ENCODE measurements around the gene MASP2. TPM values are rescaled to one million over a fixed set of nuclear protein-coding genes. Genes with fewer than 3 reads are reported as not detected.
"Not testable (repeated sequence)": the region's sequence is repeated elsewhere in the genome, so short reads cannot be mapped to it uniquely, and the experiment has no call there.

The MASP2 gene
- total RNA-seq, 1 donor from 2014 or later: 0.14 TPM

DNA sequence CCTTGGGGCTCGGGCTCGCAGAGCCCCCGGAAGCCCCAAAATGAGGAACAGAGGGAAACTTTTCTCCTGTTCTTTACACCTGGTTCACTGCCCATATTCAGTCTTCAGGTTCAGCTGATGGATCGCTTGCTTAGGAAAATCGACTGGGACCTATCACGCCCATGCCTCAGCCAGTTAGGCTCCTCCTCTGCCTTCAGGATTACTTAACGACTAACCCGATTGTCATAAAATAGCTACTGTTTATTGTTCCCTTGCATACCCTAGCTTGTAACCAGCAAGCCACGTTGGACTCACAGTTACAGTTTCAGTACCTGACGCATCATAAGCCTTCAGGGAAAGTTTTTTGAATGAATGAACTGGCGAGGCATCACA lies 33.9 kb downstream of the MASP2 start:
- H3K4me1 Mint-ChIP-seq: peaks cover 18% of the 10 kb centered on the region
- H3K9me3 Mint-ChIP-seq: no peaks in the 10 kb centered on the region
- peak overlapping the region; percentile 98 for H3K27ac Mint-ChIP-seq
- H3K36me3 Mint-ChIP-seq (ENCODE audit: low read depth): peaks cover 40% of the 10 kb centered on the region
- peak overlapping the region; percentile 88 for H3K4me3 Mint-ChIP-seq
- H3K27me3 Mint-ChIP-seq: no peaks in the 10 kb centered on the region
- no peak for DNase-seq
- intact Hi-C loops (cut with micrococcal nuclease): loop anchor here (2.0 to 5.0 kb wide), 5 partner anchors 48 to 841 kb away; partner anchors contain the start of genes EXOSC10, MTOR and SRM

DNA sequence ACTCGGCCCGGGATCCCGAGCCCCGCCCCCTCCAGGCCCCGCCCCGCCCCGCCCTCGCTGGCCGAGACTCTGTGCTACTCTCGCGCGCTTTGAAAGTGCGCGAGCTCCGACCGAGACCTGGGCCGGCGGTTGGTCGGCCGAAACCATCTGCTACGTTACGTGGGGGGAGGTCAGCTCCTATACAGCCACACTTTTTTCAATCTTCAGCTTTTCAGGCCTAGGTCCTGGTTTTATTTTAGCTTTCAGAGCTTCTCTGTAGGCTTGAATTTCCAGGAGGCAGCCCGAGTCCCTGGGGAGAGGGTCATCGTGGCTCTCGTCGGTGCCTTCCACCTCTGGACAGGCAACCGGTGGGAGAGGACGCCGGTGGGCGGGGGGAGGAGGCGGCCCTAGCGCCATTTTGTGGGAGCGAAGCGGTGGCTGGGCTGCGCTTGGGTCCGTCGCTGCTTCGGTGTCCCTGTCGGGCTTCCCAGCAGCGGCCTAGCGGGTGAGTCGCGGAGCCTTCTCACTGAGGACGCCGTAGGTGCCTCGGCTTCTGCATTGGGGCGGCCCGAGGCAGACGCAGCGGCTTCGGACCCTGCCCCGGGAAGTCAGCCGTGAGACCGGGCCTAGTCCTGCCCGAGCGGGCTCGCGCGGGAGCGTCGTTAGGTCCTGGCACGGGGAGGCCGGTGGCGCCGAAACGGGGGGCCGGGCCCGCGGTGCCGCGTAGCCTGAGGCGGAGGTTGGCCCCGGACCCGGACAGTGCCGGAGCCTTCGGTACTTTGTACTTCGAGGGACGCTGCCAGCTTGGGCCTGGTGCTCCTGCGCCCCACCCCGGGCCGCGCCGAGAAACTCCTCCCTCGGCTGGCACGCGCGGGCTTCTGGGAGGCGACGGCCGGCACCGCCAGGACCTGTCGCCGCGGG lies 34.5 kb downstream of the MASP2 start, which contains the start of gene TARDBP:
Gene TARDBP (plus strand): TSS at position 395 of the 900 bp plus-strand sequence. CDS start 1,074 bp downstream, outside the sequence.
- Mint-ChIP-seq H3K27ac (peak within 1 kb of the TSS; percentile 98), H3K9me3 (no peaks in the 10 kb centered on the region), H3K4me3 (peak within 1 kb of the TSS; percentile 88), H3K4me1 (peaks cover 18% of the 10 kb centered on the region), H3K27me3 (no peaks in the 10 kb centered on the region), H3K36me3 (ENCODE audit: low read depth) (peaks cover 38% of the 10 kb centered on the region)
- peak; percentile 97 for DNase-seq
- intact Hi-C loops (cut with micrococcal nuclease): loop anchor here (2.0 to 5.0 kb wide), 5 partner anchors 48 to 840 kb away; partner anchors contain the start of genes EXOSC10, MTOR and SRM

DNA sequence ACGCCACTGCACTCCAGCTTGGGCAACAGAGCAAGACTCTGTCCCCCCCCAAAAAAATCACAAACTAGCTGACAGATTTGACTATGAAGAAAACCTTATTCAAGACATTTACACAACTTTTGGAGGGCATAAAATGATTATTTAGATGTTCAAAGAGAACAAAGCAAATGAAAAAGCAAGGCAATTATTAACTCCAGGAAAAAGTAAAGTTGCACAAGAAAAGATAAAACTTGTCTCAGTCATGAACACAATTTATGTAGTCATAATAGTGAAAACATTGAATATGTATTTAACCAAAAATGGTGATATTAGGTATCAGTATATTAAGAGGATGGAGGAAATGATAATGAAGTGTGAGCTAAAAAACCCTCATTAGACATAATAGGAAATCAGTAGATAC lies 46.5 kb downstream of the MASP2 start:
- no peaks in the 10 kb centered on the region for H3K9me3 Mint-ChIP-seq
- no peak overlapping the region for H3K27ac Mint-ChIP-seq
- no peaks in the 10 kb centered on the region for H3K27me3 Mint-ChIP-seq
- DNase-seq: no peak
- no peak overlapping the region for H3K4me3 Mint-ChIP-seq
- intact Hi-C loops (cut with micrococcal nuclease): no loop called here
- no peaks in the 10 kb centered on the region for H3K4me1 Mint-ChIP-seq
- no peaks in the 10 kb centered on the region for H3K36me3 Mint-ChIP-seq (ENCODE audit: low read depth)

DNA sequence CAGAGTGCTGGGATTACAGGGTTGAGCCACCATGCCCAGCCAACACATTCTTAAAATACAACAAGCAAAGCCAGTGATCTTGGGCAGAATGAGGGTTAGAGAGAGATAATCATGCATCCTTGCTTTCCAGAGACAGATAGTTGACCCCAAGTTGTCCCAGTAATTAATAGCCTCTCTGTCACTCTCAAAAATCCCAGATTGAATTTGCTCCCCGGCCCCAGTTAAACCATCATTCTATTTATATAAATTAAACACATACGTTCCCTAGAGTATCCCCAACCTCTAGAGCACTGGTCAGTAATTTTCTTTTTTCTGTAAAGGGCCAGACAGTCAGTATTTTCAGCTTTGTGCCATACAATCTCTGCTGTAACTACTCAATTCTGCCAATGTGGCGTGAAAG lies 50.9 kb downstream of the MASP2 start:
- Mint-ChIP-seq H3K27me3 (peaks cover 2% of the 10 kb centered on the region), H3K9me3 (no peaks in the 10 kb centered on the region), H3K4me3 (no peak overlapping the region)

DNA sequence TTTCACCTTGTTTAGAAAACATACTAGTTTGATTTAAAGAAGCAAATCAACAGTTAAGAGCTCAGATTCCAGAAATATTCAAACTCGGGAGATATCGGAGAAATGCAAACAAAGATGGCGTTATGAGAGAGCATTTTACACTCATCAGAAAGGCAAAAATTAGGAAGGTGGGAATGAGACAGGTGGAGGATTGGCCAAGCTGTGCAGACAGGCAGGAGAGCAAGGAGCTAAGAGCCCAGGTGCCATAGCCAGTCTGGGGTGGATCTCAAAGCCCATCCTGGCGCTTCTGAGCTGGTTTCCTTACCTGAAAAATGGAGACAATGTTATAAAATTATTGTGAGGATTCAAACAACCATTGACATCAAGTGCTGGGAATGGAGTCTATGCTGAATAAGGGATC lies 54.2 kb downstream of the MASP2 start:
- H3K9me3 Mint-ChIP-seq: no peaks in the 10 kb centered on the region
- no peak overlapping the region for H3K27ac Mint-ChIP-seq
- intact Hi-C loops (cut with micrococcal nuclease): no loop called here
- H3K4me1 Mint-ChIP-seq: no peaks in the 10 kb centered on the region
- DNase-seq: no peak
- peaks cover 3% of the 10 kb centered on the region for H3K27me3 Mint-ChIP-seq
- H3K4me3 Mint-ChIP-seq: no peak overlapping the region
- H3K36me3 Mint-ChIP-seq (ENCODE audit: low read depth): no peaks in the 10 kb centered on the region

More for the DNA sequence above, 50.9 kb downstream of the MASP2 start:
- H3K36me3 Mint-ChIP-seq (ENCODE audit: low read depth): no peaks in the 10 kb centered on the region
- no peak for DNase-seq
- no peaks in the 10 kb centered on the region for H3K4me1 Mint-ChIP-seq
- H3K27ac Mint-ChIP-seq: no peak overlapping the region
- intact Hi-C loops (cut with micrococcal nuclease): no loop called here

DNA sequence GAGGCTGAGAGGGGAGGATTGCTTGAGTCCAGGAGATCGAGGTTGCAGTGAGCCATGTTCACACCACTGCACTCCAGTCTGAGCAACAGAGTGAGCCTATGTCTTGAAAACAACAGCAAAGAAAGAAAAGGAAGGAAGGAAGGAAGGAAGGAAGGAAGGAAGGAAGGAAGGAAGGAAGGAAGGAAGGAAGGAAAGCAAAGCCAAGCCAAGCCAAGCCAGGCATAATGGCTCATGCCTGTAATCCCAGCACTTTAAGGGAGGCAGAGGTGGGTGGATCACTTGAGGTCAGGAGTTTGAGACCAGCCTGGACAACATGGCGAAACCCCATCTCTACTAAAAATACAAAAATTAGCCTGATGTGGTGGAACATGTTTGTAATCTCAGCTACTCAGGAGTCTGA lies 55.0 kb downstream of the MASP2 start:
- not testable (repeated sequence) for H3K9me3 Mint-ChIP-seq, H3K27me3 Mint-ChIP-seq, H3K4me1 Mint-ChIP-seq

DNA sequence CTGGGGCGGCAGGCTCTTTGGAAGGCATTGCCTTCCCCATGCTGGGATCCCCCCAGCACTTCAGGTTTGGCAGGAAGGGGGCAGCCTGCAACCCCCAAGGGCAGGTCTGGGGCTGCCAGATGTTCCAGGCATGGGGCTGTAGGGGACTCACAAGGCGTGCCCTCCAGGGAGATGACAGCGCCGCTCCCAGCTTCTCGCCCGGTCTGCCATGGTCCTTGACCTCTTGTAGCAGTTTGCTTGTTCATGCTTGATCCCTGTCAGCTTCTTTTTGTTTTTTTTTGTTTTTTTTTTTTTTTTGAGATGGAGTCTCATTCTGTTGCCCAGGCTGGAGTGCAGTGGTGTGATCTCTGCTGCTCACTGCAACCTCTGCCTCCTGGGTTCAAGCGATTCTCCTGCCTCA lies 56.2 kb downstream of the MASP2 start:
- H3K27me3 Mint-ChIP-seq: peaks cover 7% of the 10 kb centered on the region
- no peak for DNase-seq
- intact Hi-C loops (cut with micrococcal nuclease): no loop called here
- peaks cover 2% of the 10 kb centered on the region for H3K4me1 Mint-ChIP-seq
- H3K36me3 Mint-ChIP-seq (ENCODE audit: low read depth): no peaks in the 10 kb centered on the region
- no peak overlapping the region for H3K27ac Mint-ChIP-seq
- no peaks in the 10 kb centered on the region for H3K9me3 Mint-ChIP-seq
- H3K4me3 Mint-ChIP-seq: no peak overlapping the region

More for the DNA sequence above, 55.0 kb downstream of the MASP2 start:
- DNase-seq; H3K36me3 Mint-ChIP-seq (ENCODE audit: low read depth); H3K4me3 Mint-ChIP-seq; intact Hi-C loops (cut with micrococcal nuclease); H3K27ac Mint-ChIP-seq: not testable (repeated sequence)

DNA sequence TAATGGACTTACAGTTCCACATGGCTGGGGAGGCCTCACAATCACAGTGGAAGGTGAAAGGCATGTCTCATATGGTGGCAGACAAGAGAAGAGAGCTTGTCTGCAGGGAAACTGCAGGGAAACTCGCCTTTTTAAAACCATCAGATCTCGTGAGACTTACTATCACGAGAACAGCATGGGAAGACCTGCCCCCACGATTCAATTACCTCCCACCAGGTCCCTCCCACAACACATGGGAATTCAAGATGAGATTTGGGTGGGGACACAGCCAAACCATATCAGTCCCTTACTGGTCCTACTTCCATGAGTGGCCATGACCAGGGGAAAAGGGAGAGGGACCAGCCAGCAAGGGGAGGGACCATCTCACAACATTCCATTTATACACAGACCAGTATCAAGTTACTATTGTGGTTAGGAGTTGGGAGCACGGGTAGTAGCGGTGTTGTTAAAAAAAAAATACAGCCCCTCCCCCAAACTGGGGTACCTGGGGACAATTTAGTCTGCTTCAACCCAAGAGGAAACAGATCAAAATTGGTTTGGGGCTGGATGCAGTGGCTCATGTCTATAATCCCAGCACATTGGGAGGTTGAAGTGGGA lies 57.0 kb downstream of the MASP2 start:
- intact Hi-C loops (cut with micrococcal nuclease); H3K9me3 Mint-ChIP-seq; H3K4me3 Mint-ChIP-seq; H3K27me3 Mint-ChIP-seq; H3K36me3 Mint-ChIP-seq (ENCODE audit: low read depth); H3K4me1 Mint-ChIP-seq; DNase-seq; H3K27ac Mint-ChIP-seq: not testable (repeated sequence)

DNA sequence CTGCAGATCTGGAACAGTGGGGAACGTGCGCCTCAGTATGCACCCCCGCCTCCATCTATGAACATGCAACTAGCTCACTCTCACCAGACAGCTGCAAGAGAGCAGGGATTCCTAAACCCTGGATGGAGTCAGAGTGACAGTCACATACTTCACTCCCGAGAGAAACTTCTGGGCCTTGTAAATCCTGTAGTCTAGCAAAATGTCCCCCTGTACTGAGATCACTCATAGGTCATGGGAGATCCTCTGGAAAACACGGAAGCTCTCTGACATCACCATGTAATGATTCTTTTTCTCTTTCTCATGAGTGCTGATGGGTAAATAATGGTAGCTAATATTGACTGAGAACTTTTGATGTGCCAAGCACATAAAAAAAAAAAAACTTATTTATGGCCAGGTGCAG lies 57.9 kb downstream of the MASP2 start:
- Mint-ChIP-seq H3K36me3 (ENCODE audit: low read depth) (no peaks in the 10 kb centered on the region), H3K9me3 (no peaks in the 10 kb centered on the region)
- no peak for DNase-seq

DNA sequence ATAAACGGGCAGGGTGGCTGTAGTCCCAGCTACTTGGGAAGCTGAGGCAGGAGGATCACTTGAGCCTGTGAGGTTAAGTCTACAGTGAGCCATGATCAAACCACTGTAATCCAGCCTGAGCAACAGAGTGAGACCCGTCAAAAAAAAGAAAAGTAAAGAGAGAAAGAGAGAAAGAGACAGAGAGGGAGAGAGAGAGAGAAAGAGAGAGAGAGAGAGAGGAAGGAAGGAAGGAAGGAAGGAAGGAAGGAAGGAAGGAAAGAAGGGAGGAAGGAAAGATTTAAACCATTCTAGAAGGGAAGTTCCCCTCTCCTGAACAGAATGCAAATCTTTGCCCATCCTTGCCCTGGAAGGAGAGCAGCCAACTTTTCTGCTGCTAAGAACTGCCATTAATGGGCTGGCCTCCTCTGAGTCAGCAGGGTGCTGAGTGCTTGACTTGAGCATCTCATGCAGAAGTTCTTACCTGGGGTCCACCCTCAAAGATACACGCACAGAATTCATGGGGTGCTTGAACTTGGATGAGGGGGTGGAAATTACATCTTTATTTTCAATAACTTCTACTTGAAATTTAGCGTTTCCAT lies 59.1 kb downstream of the MASP2 start:
- no peak overlapping the region for H3K27ac Mint-ChIP-seq
- H3K9me3 Mint-ChIP-seq: no peaks in the 10 kb centered on the region
- H3K4me1 Mint-ChIP-seq: peaks cover 6% of the 10 kb centered on the region
- no peak for DNase-seq
- no peaks in the 10 kb centered on the region for H3K36me3 Mint-ChIP-seq (ENCODE audit: low read depth)
- intact Hi-C loops (cut with micrococcal nuclease): no loop called here
- H3K27me3 Mint-ChIP-seq: peaks cover 9% of the 10 kb centered on the region
- no peak overlapping the region for H3K4me3 Mint-ChIP-seq

More for the DNA sequence above, 57.9 kb downstream of the MASP2 start:
- no peak overlapping the region for H3K27ac Mint-ChIP-seq
- H3K4me1 Mint-ChIP-seq: peaks cover 6% of the 10 kb centered on the region
- H3K4me3 Mint-ChIP-seq: no peak overlapping the region
- intact Hi-C loops (cut with micrococcal nuclease): no loop called here
- peaks cover 7% of the 10 kb centered on the region for H3K27me3 Mint-ChIP-seq

DNA sequence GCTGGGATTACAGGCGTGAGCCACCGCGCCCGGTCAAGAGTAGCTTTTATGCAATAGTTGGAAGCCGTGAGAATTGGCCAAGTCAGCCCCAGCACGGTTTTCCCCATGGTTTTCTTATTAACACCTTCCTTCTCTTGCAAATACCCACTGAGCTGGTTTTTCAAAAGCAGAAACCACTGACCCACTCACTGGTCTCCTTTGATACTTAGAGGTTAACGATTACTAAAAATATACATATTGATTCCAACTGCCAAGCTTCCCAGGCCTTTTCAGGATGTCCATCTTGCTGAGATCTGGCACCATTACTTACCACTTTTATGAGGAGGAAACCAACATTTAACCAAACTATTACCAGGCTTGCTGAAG lies 60.5 kb downstream of the MASP2 start:
- no peak for DNase-seq
- Mint-ChIP-seq H3K4me3 (no peak overlapping the region), H3K36me3 (ENCODE audit: low read depth) (no peaks in the 10 kb centered on the region), H3K9me3 (no peaks in the 10 kb centered on the region), H3K4me1 (peaks cover 6% of the 10 kb centered on the region), H3K27me3 (peaks cover 8% of the 10 kb centered on the region), H3K27ac (no peak overlapping the region)
- intact Hi-C loops (cut with micrococcal nuclease): no loop called here

DNA sequence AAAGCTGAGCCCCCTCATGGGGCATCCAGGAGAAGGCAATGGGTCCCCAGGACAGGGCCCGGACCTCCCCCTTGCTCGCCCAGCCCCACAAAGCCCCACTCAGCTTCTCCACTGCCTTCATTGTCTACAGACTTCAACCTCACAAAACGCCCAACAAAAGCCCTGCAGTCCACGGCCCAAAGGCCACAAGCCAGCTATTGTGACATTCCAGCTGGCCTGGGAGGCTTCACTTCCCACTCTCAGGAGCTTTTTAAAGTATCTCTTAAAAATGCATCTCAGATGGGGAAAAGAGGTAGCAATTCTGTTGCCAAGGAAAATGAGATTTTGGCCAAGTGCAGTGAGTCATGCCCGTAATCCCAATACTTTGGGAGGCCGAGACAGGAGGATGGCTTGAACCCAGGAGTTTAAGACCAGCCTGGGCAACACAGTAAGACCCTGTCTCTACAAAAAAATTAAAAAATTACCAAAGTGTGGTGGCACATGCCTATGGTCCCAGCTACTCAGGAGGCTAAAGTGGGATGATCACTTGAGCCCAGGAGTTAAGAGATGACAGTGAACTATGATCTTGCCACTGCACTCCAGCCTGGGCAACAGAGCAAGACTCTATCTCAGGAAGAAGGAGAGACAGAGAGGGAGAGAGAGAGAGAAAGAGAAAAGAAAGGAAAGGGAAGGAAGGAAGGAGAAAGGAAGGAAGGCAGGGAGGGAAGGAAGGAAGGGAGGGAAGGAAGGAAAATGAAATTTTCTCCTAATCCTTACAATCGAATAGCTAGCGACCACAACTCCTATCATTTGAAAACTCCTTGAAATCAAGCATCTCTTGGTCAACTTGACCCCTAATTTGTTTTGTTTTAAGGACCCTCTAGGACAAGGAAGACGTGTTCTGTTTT lies 66.0 kb downstream of the MASP2 start:
- H3K4me1 Mint-ChIP-seq: peaks cover 6% of the 10 kb centered on the region
- DNase-seq: no peak
- H3K9me3 Mint-ChIP-seq: no peaks in the 10 kb centered on the region
- H3K27ac Mint-ChIP-seq: no peak overlapping the region
- H3K4me3 Mint-ChIP-seq: no peak overlapping the region
- intact Hi-C loops (cut with micrococcal nuclease): no loop called here
- H3K27me3 Mint-ChIP-seq: peaks cover 24% of the 10 kb centered on the region
- H3K36me3 Mint-ChIP-seq (ENCODE audit: low read depth): no peaks in the 10 kb centered on the region

DNA sequence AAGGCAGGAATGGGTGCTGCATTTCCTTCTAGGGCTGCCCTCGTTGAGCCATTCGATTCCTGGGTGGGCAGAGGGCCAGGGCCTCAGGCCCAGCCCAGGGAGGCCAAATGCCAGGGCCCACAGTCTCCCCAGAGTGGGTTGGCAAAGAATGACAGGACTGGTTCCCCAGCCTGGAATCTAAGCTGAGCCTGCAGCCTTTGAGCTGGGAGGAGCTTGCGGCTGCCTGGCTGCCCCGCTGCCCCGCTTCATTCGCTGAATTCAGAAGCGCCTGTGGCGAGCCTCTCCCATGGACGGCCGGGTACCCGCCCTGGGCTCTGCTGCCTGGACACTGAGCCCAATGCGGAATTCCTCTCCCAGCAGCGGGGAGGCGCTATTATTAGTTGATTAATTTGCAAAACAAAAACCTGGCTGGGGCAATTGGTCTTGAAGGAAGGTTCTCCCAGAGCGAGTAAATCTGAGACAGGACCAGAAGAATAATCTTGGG lies 66.9 kb downstream of the MASP2 start:
- Mint-ChIP-seq H3K4me3 (no peak overlapping the region), H3K9me3 (no peaks in the 10 kb centered on the region), H3K27ac (no peak overlapping the region), H3K27me3 (peaks cover 24% of the 10 kb centered on the region), H3K36me3 (ENCODE audit: low read depth) (no peaks in the 10 kb centered on the region), H3K4me1 (no peaks in the 10 kb centered on the region)
- no peak for DNase-seq
- intact Hi-C loops (cut with micrococcal nuclease): no loop called here

All from activated CD4-positive, alpha-beta T cell treated with anti-CD3 and anti-CD28 coated beads, Interleukin-2, amount 10 ng/mL, durations not matched to agents 24 days and 14 days (primary cell).